Loucy (cell line): ENCODE results near the gene ZNF791.

Experiments used
- H2AFZ ChIP-seq: fragments of 200-600 bp; sonication (generic); 2 replicates; pipeline ENCODE4 v1.6.0; 2016; ENCODE audit warnings: antibody characterized with exemption, mild to moderate bottlenecking, low read length, moderate library complexity
- H3F3A ChIP-seq: fragments of 200-600 bp; 2 replicates; pipeline ENCODE4 v1.6.0; 2016; ENCODE audit warnings: antibody characterized with exemption, low read depth, mild to moderate bottlenecking
- H3K27me3 ChIP-seq: fragments of 200-600 bp; sonication (generic); 2 replicates; pipeline ENCODE4 v1.6.1; 2014; ENCODE audit warnings: low read length, mild to moderate bottlenecking; ENCODE audit not compliant: insufficient read depth, poor library complexity, severe bottlenecking
- H3K36me3 ChIP-seq: fragments of 200-600 bp; sonication (generic); 2 replicates; pipeline ENCODE4 v1.6.1; 2016; ENCODE audit warnings: low read length; ENCODE audit not compliant: insufficient read depth
- H3K4me1 ChIP-seq: fragments of 200-600 bp; sonication (generic); 2 replicates; pipeline ENCODE4 v1.5.1; 2014; ENCODE audit warnings: low read length, mild to moderate bottlenecking; ENCODE audit not compliant: insufficient read depth, poor library complexity, severe bottlenecking
- H3K4me2 ChIP-seq: fragments of 200-600 bp; sonication (generic); 2 replicates; pipeline ENCODE4 v1.6.0; 2014; ENCODE audit warnings: antibody characterized with exemption, low read length, low read depth, mild to moderate bottlenecking; ENCODE audit not compliant: poor library complexity, severe bottlenecking
- H3K4me3 ChIP-seq: fragments of 200-600 bp; sonication (generic); 2 replicates; pipeline ENCODE4 v1.5.1; 2014; ENCODE audit warnings: low read length, mild to moderate bottlenecking, mixed read lengths; ENCODE audit not compliant: poor library complexity, severe bottlenecking
- H3K79me2 ChIP-seq: fragments of 200-600 bp; sonication (generic); 2 replicates; pipeline ENCODE4 v1.6.1; 2014; ENCODE audit warnings: low read length; ENCODE audit not compliant: insufficient read depth
- H3K9ac ChIP-seq: fragments of 200-600 bp; sonication (generic); 2 replicates; pipeline ENCODE4 v1.6.0; 2014; ENCODE audit warnings: mild to moderate bottlenecking, low read depth, low read length, moderate library complexity; ENCODE audit not compliant: poor library complexity, severe bottlenecking
- H3K9me2 ChIP-seq: fragments of 200-600 bp; sonication (generic); replicated peaks from 2 replicates; pipeline ENCODE4 v1.6.1; 2016; ENCODE audit warnings: low read depth, low read length, mixed read lengths
- H3K9me3 ChIP-seq: fragments of 200-600 bp; sonication (generic); 2 replicates; pipeline ENCODE4 v1.6.1; 2014; ENCODE audit warnings: mild to moderate bottlenecking, antibody characterized with exemption, low read length, low read depth; ENCODE audit not compliant: insufficient read depth
- H4K20me1 ChIP-seq: fragments of 200-600 bp; sonication (generic); 2 replicates; pipeline ENCODE4 v1.6.0; 2014; ENCODE audit warnings: antibody characterized with exemption, low read length, mild to moderate bottlenecking; ENCODE audit not compliant: insufficient read depth, poor library complexity, severe bottlenecking
- CTCF ChIP-seq: fragments of 200-600 bp; sonication (generic); conservative IDR thresholded peaks from 2 replicates; pipeline ENCODE4 v1.5.1; 2014; ENCODE audit warnings: mild to moderate bottlenecking, antibody characterized with exemption, low read length
- EZH2phosphoT487 ChIP-seq: fragments of 200-600 bp; IDR thresholded peaks from 2 replicates; pipeline ENCODE4 v1.6.1; 2018; ENCODE audit warnings: antibody characterized with exemption, mild to moderate bottlenecking, moderate library complexity, borderline replicate concordance

ZNF791 gene

GRCh38 chr19:12647047-12647446 lies 36.3 kb downstream of the ZNF791 start:
- H3F3A ChIP-seq: no peaks in the 10 kb centered on the region
- H3K9ac ChIP-seq: no peak overlapping the region
- no peak overlapping the region for H3K4me2 ChIP-seq
- no peaks in the 10 kb centered on the region for H3K79me2 ChIP-seq
- no peaks in the 10 kb centered on the region for H3K36me3 ChIP-seq
- H3K9me2 ChIP-seq: no peaks in the 10 kb centered on the region
- no peak overlapping the region for H2AFZ ChIP-seq
- H4K20me1 ChIP-seq: no peaks in the 10 kb centered on the region
- H3K27me3 ChIP-seq: no peaks in the 10 kb centered on the region
- TF ChIP-seq CTCF (no peak), EZH2phosphoT487 (no peak)
- no peak overlapping the region for H3K4me3 ChIP-seq
- H3K4me1 ChIP-seq: no peaks in the 10 kb centered on the region
- H3K9me3 ChIP-seq: no peaks in the 10 kb centered on the region

- Histone ChIP-seq H3K27me3 (no peaks in the 10 kb centered on the region), H3F3A (no peaks in the 10 kb centered on the region), H3K4me3 (no peak overlapping the region), H4K20me1 (no peaks in the 10 kb centered on the region), H3K9me2 (no peaks in the 10 kb centered on the region), H3K79me2 (no peaks in the 10 kb centered on the region), H3K36me3 (no peaks in the 10 kb centered on the region), H3K9me3 (no peaks in the 10 kb centered on the region), H3K4me1 (no peaks in the 10 kb centered on the region), H3K9ac (no peak overlapping the region), H3K4me2 (no peak overlapping the region), H2AFZ (no peak overlapping the region)
- TF ChIP-seq EZH2phosphoT487 (no peak), CTCF (no peak)
These were observed 36.9 kb downstream of the ZNF791 start for GRCh38 chr19:12647490-12648071.

- Histone ChIP-seq H3K9ac (no peak overlapping the region), H3K4me3 (no peak overlapping the region), H4K20me1 (no peaks in the 10 kb centered on the region), H3K9me2 (no peaks in the 10 kb centered on the region), H3K36me3 (no peaks in the 10 kb centered on the region), H3K9me3 (no peaks in the 10 kb centered on the region), H3K4me2 (no peak overlapping the region), H3K27me3 (no peaks in the 10 kb centered on the region), H3K4me1 (no peaks in the 10 kb centered on the region), H3F3A (no peaks in the 10 kb centered on the region), H2AFZ (no peak overlapping the region), H3K79me2 (no peaks in the 10 kb centered on the region)
- no peak for TF ChIP-seq EZH2phosphoT487
- no peak for TF ChIP-seq CTCF
These were observed 37.4 kb downstream of the ZNF791 start for GRCh38 chr19:12648088-12648487.
